SU-DHL-6 (cell line): Measurements from ENCODE around the gene ESRRB.

Experiments used
- H2AFZ ChIP-seq: fragments of 200-600 bp; sonication (generic); 2 replicates; pipeline ENCODE4 v1.6.1; 2014; ENCODE audit warnings: low read depth, mild to moderate bottlenecking, moderate library complexity, mixed read lengths, antibody characterized with exemption, low read length; ENCODE audit not compliant: severe bottlenecking
- H3F3A ChIP-seq: fragments of 200-600 bp; shearing (Covaris generic); 2 replicates; pipeline ENCODE4 v1.6.0; 2016; ENCODE audit warnings: antibody characterized with exemption, mild to moderate bottlenecking; ENCODE audit not compliant: insufficient read depth
- H3K27ac ChIP-seq: fragments of 200-600 bp; sonication (generic); 2 replicates; pipeline ENCODE4 v1.5.1; 2016; ENCODE audit warnings: low read depth, mild to moderate bottlenecking, low read length, moderate library complexity, mixed read lengths
- H3K27me3 ChIP-seq: fragments of 200-600 bp; sonication (generic), shearing (Covaris generic); 2 replicates; pipeline ENCODE4 v1.6.0; 2014; ENCODE audit warnings: mild to moderate bottlenecking, low read length
- H3K36me3 ChIP-seq: fragments of 200-600 bp; sonication (generic); 2 replicates; pipeline ENCODE4 v1.6.1; 2014; ENCODE audit warnings: mild to moderate bottlenecking, low read length, mixed read lengths
- H3K4me2 ChIP-seq: fragments of 300-600, 200-600 bp; shearing (Covaris generic), sonication (generic); 2 replicates; pipeline ENCODE4 v1.6.0; 2014; ENCODE audit warnings: low read length, low read depth, mild to moderate bottlenecking; ENCODE audit not compliant: poor library complexity, severe bottlenecking
- H3K4me3 ChIP-seq: fragments of 200-600 bp; sonication (generic); 2 replicates; pipeline ENCODE4 v1.5.1; 2014; ENCODE audit warnings: antibody characterized with exemption, low read length, mild to moderate bottlenecking, mixed read lengths; ENCODE audit not compliant: insufficient read depth, poor library complexity, severe bottlenecking
- H3K79me2 ChIP-seq: fragments of 200-600 bp; sonication (generic); 2 replicates; pipeline ENCODE4 v1.6.1; 2014; ENCODE audit warnings: mild to moderate bottlenecking, low read length, moderate library complexity; ENCODE audit not compliant: insufficient read depth
- H3K9ac ChIP-seq: fragments of 200-600 bp; sonication (generic); 2 replicates; pipeline ENCODE4 v1.7.0; 2014; ENCODE audit warnings: mild to moderate bottlenecking, low read length
- H3K9me2 ChIP-seq: fragments of 200-600 bp; sonication (generic); replicated peaks from 2 replicates; pipeline ENCODE4 v1.6.1; 2014; ENCODE audit warnings: low read length; ENCODE audit not compliant: insufficient read depth
- H3K9me3 ChIP-seq: fragments of 200-600 bp; sonication (generic); 2 replicates; pipeline ENCODE4 v1.6.1; 2014; ENCODE audit warnings: low read length, mixed read lengths; ENCODE audit not compliant: insufficient read depth
- H4K20me1 ChIP-seq: fragments of 200-600 bp; sonication (generic); 2 replicates; pipeline ENCODE4 v1.6.1; 2014; ENCODE audit warnings: low read depth, mild to moderate bottlenecking, antibody characterized with exemption, low read length, moderate library complexity, mixed read lengths
- EZH2phosphoT487 ChIP-seq: fragments of 200-600 bp; sonication (generic), shearing (Covaris generic); conservative IDR thresholded peaks from 2 replicates; pipeline ENCODE4 v1.6.1; 2018; ENCODE audit warnings: mild to moderate bottlenecking, antibody characterized with exemption, low read length, moderate library complexity, mixed read lengths
- TF ChIP-seq, protein P1 (sequence below): fragments of 200-600 bp; sonication (generic); IDR thresholded peaks from one replicate; pipeline ENCODE4 v1.5.1; 2017; ENCODE audit warnings: antibody characterized with exemption, mild to moderate bottlenecking, low read length, moderate library complexity; ENCODE audit not compliant: insufficient read depth, poor library complexity, severe bottlenecking

Gene ESRRB

DNA sequence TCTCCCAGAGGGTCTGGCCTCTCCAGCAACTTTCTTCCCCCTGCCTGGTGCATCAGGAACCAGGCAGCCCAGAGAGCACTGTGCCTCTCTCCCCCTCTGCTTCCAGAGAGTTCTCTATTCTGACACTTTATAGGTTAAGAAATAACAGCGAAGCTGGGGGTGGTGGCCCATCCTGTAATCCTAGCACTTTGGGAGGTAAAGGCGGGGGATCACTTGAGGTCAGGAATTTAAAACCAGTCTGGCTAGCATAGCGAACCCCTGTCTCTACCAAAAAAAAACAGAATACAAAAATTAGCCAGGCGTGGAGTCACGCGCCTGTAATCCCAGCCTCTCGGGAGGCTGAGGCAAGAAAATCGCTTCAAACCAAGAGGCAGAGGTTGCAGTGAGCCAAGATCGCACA is 58.3 kb downstream of the ESRRB start:
- Histone ChIP-seq H3K9me3 (no peaks in the 10 kb centered on the region), H3K79me2 (no peaks in the 10 kb centered on the region), H3K4me2 (no peak overlapping the region), H2AFZ (no peak overlapping the region), H3K9me2 (no peaks in the 10 kb centered on the region), H3K9ac (no peak overlapping the region), H3K27ac (no peak overlapping the region), H3K36me3 (no peaks in the 10 kb centered on the region), H3F3A (no peaks in the 10 kb centered on the region), H4K20me1 (no peaks in the 10 kb centered on the region), H3K4me3 (no peak overlapping the region), H3K27me3 (no peaks in the 10 kb centered on the region)
- TF ChIP-seq, protein P1, sequence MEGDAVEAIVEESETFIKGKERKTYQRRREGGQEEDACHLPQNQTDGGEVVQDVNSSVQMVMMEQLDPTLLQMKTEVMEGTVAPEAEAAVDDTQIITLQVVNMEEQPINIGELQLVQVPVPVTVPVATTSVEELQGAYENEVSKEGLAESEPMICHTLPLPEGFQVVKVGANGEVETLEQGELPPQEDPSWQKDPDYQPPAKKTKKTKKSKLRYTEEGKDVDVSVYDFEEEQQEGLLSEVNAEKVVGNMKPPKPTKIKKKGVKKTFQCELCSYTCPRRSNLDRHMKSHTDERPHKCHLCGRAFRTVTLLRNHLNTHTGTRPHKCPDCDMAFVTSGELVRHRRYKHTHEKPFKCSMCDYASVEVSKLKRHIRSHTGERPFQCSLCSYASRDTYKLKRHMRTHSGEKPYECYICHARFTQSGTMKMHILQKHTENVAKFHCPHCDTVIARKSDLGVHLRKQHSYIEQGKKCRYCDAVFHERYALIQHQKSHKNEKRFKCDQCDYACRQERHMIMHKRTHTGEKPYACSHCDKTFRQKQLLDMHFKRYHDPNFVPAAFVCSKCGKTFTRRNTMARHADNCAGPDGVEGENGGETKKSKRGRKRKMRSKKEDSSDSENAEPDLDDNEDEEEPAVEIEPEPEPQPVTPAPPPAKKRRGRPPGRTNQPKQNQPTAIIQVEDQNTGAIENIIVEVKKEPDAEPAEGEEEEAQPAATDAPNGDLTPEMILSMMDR = no peak
- no peak for TF ChIP-seq EZH2phosphoT487

DNA sequence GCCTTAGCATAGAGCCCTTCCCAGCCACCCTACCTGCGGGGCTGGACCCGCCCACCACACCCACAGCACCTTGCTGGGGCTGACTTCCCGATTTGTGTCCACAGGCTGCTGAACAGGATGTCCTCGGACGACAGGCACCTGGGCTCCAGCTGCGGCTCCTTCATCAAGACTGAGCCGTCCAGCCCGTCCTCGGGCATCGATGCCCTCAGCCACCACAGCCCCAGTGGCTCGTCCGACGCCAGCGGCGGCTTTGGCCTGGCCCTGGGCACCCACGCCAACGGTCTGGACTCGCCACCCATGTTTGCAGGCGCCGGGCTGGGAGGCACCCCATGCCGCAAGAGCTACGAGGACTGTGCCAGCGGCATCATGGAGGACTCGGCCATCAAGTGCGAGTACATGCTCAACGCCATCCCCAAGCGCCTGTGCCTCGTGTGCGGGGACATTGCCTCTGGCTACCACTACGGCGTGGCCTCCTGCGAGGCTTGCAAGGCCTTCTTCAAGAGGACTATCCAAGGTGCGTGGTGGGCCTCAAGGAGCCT is 63.4 kb downstream of the ESRRB start:
- TF ChIP-seq, protein P1 = no peak
- TF ChIP-seq EZH2phosphoT487 = no peak
- no peak overlapping the region for H3K4me3 ChIP-seq

DNA sequence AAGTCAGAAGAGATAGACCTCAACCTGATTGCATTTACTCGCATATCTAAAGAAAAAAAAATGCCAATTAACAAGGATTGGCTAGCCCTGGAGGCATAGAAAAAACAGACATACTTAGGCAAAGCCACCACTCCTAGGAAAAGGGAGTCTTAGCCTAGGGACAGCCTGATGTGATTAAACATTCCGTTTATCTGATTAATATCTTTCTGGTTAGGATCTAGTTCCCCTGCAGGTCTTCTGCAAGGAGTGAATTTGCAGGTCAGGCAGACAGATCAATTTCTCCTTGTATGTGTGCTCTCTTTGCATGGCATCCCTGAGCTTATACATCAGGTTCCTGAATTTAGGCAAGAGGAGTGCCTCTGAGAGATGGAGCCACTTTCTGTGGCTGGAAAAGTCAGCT is 70.5 kb downstream of the ESRRB start:
- H3K4me2 ChIP-seq = no peak overlapping the region
- H3F3A ChIP-seq = no peaks in the 10 kb centered on the region
- no peak for TF ChIP-seq EZH2phosphoT487
- TF ChIP-seq, protein P1 = no peak
- no peaks in the 10 kb centered on the region for H3K79me2 ChIP-seq
- H2AFZ ChIP-seq = no peak overlapping the region
- H3K9ac ChIP-seq = no peak overlapping the region
- no peaks in the 10 kb centered on the region for H3K27me3 ChIP-seq
- no peaks in the 10 kb centered on the region for H3K9me2 ChIP-seq
- no peaks in the 10 kb centered on the region for H3K9me3 ChIP-seq
- no peak overlapping the region for H3K27ac ChIP-seq
- H3K36me3 ChIP-seq = no peaks in the 10 kb centered on the region
- H4K20me1 ChIP-seq = no peaks in the 10 kb centered on the region
- no peak overlapping the region for H3K4me3 ChIP-seq

More for the DNA sequence above, 63.4 kb downstream of the ESRRB start:
- no peaks in the 10 kb centered on the region for H3F3A ChIP-seq
- no peak overlapping the region for H3K4me2 ChIP-seq
- H4K20me1 ChIP-seq = no peaks in the 10 kb centered on the region
- no peaks in the 10 kb centered on the region for H3K9me3 ChIP-seq
- no peaks in the 10 kb centered on the region for H3K79me2 ChIP-seq
- no peak overlapping the region for H3K9ac ChIP-seq
- no peak overlapping the region for H2AFZ ChIP-seq
- H3K36me3 ChIP-seq = no peaks in the 10 kb centered on the region
- H3K27me3 ChIP-seq = no peaks in the 10 kb centered on the region
- no peaks in the 10 kb centered on the region for H3K9me2 ChIP-seq
- H3K27ac ChIP-seq = no peak overlapping the region

DNA sequence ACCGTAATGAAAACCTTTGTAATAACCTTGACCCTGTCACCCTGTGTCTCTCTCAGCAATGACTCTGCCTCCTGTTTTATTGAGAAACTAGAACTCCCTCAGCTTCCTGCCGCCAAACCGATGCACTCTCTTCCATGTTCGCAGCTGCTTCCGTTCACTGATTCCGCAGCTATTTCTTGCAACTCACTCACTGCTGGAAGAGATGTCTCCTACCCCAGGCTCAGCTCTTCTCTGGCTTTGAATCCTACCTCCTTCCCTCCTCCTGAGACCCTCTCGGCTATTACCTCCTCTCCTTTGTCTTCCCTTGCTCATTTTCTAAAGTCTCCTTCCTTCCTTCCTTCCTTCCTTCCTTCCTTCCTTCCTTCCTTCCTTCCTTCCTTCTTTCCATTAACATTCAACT is 71.0 kb downstream of the ESRRB start:
- Histone ChIP-seq H3K36me3 (no peaks in the 10 kb centered on the region), H3F3A (no peaks in the 10 kb centered on the region), H2AFZ (no peak overlapping the region), H3K9me2 (no peaks in the 10 kb centered on the region), H3K79me2 (no peaks in the 10 kb centered on the region), H4K20me1 (no peaks in the 10 kb centered on the region), H3K9ac (no peak overlapping the region), H3K9me3 (no peaks in the 10 kb centered on the region), H3K27ac (no peak overlapping the region), H3K4me3 (no peak overlapping the region), H3K27me3 (no peaks in the 10 kb centered on the region), H3K4me2 (no peak overlapping the region)
- TF ChIP-seq EZH2phosphoT487 = no peak
- TF ChIP-seq, protein P1 = no peak
